GM12873 (cell line): Measurements from ENCODE around the gene SLAMF8.
A peak's percentile ranks its signal among the peaks of the same experiment; 100 is the strongest.

Experiments used
- TF ChIP-seq, protein P1 (sequence below): IDR thresholded peaks from 2 replicates; pipeline ENCODE4 v1.5.1; 2012; ENCODE audit warnings: low read depth, mild to moderate bottlenecking, moderate library complexity, low read length, control low read depth; ENCODE audit not compliant: insufficient read depth; ENCODE audit errors: missing control alignments

SLAMF8 gene

DNA sequence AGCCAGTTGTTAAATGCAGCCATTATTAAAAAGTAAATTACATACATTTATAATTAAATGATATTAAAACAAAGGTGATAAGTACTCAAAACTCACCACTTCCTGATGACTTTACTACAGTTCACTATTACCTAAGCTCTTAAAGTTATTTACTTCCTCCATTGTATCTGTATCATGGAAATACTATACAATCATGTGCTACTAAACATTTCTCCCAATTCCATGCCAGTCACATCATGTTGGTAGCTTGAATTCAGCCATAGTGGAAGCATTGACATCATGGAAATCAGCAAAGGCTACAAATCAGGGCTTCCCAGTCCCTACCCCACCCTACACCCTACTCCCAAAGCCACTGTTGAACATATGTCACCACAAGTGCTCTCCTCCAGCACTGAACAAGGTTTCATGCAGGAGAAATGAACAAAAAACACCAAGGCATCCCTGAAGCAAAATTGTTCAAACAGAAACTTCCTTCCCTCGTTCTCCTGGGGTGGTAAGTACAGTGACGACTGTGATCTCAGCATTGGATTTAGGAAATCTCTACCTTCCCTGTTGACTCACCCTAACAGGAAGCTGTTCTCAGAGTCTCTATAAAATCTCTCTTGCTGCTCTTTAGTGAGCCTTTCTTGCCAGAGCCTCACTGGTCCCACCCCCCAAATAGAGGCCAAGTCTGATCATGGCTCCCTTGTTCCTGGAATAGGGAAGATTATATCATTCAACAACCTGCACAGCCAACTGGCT, 23.1 kb downstream of the SLAMF8 start:
- TF ChIP-seq, protein P1, sequence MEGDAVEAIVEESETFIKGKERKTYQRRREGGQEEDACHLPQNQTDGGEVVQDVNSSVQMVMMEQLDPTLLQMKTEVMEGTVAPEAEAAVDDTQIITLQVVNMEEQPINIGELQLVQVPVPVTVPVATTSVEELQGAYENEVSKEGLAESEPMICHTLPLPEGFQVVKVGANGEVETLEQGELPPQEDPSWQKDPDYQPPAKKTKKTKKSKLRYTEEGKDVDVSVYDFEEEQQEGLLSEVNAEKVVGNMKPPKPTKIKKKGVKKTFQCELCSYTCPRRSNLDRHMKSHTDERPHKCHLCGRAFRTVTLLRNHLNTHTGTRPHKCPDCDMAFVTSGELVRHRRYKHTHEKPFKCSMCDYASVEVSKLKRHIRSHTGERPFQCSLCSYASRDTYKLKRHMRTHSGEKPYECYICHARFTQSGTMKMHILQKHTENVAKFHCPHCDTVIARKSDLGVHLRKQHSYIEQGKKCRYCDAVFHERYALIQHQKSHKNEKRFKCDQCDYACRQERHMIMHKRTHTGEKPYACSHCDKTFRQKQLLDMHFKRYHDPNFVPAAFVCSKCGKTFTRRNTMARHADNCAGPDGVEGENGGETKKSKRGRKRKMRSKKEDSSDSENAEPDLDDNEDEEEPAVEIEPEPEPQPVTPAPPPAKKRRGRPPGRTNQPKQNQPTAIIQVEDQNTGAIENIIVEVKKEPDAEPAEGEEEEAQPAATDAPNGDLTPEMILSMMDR: no peak

DNA sequence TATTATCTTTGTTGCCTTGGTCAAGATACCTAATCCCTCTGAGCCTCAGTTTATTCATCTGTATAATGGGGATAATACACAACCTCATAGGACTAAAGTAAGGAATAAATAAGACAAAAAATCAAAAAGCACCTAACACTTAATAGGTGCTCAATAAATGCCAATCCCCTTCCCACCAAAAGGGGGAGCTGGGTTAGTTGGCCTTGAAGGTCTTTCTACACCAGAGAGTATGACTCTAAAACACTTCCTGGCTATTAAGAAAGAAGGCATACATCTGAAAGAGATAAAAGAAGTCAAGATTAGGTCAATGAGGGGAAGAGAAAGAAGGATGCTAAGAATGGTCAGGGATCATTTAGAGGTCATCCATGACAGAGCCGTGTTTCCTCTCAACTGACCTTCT, 24.7 kb downstream of the SLAMF8 start:
- TF ChIP-seq, protein P1: peak; percentile 35

DNA sequence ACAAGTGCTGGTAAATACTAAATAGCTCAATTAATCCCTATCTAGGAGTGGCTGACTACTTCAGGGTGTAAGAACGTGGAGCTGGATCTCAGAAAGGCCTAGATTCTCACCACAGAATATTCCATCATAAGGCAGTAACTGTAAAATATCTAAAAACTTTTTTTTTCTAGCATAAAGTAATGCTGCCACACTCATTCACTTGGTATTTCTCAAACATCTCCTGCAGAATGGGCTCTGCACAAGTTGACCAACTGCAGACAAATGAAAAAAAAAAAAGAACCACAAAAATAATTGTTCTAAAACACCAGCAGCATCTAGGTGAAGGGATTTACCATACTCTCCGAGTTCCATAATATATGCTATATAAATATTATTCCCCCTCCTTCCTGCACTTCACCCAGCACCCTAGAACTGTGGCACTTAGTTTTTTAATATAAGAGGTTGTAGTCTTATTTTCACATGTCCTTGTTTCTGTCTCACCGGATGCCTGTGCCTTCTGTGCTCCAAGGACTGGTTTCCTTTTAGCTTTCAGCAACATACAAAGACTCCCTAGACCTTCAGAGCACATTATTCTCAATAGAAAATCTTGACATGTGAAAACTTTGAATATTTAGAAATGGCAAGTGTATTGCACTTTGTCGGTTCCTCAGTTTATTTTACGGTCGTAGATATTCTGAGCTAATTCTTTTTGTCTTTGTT, 26.9 kb downstream of the SLAMF8 start:
- TF ChIP-seq, protein P1: no peak

DNA sequence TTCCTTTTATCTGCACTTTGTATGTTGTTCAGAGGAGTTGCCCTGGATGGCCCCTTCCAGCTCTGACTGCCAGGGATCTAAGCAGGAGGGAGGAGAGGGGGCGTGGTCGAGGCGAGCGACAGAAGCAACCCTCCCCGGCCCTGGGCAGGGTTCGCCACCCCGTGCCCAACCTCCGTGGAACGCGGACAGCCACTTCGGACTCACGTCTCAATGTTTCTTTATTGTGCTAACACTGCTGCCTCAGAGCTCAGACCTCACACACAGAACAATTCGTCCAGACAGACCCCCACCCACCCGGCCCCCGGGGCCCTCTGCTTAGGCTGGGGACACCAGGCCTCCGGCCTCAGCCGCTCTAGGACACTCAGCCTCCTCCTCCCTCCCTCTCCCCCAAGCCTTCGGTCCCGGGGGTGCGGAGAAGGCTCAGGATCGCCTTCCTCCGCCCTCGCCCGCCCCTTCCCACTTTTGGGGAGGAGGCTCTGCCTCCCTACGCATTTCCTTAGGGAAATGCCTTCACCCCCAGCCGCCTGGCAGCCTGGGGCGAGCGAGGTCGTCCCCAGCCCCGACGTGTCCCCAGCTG, 27.5 kb downstream of the SLAMF8 start:
- TF ChIP-seq, protein P1: no peak

DNA sequence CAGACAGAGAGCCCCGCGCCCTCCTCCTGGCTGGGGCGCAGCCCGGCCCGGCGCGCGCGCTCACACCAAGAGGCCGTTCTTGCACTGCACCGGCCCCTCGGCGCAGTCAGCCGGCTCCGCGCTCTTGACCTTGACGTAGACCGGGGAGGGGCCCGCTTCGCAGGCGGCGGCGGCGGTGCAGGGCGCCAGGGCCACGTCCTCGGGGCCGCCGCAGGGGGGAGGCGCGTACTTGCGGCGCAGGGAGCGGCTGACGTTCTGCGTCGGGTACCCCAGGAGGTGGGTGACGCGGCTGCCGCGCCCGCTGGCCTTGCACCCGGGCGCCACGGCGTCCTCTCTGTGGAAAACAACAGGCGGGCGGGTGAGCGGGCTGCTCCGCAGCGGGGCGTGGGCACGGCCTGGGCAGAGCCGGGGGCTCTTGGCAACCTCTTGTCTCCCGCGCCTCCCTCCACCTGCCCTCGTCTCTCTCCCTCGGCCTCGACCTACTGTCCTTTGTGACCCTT, 28.1 kb downstream of the SLAMF8 start:
- TF ChIP-seq, protein P1: no peak

DNA sequence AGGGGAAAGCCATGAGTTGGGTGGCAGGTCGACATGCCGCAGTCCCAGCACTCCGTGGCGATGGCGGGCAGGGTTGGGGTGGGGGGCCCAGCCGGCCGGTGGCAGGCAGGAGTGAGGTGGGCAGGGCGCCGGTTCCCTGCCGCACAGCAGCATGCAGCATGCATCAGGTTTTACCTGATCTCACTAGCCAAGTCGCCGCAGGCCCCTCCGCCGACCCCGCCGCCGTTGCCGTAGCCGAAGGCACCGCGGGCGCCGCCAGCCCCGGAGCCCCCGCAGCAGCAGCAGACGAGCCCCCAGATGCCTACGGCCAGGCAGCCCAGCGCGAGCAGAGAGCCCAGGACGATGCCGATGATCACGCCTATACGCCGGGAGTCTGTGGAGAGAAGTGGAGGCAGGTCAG, 29.0 kb downstream of the SLAMF8 start:
- TF ChIP-seq, protein P1: no peak

DNA sequence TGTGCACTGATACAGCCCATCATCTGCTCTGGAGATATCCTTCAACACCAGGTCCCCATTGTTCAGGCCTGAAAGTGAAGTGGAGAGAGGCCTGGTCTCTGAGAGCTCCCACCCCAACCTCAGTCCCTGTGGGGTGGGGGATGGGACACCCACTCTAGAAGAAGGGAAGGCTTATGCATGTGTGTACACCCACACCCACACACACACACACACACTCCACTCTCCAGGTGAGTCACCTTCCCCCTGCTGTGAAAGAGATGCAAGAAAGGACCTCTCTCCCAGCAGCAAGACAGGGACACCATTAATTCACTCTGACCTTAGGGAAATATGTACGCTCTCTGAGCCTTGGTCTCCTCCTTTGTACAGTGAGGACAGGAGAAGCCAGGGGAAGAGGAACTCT, 29.9 kb downstream of the SLAMF8 start:
- TF ChIP-seq, protein P1: no peak
